Erythroblast (primary cell): ENCODE measurements around the gene CEP85.

Experiments
- GATA1 ChIP-seq: IDR thresholded peaks from 2 replicates; pipeline ENCODE4 v1.6.1; 2011; ENCODE audit warnings: low read depth, mild to moderate bottlenecking, control low read depth, low read length, moderate library complexity
- POLR2A ChIP-seq: IDR thresholded peaks from 2 replicates; pipeline ENCODE4 v1.6.1; 2011; ENCODE audit warnings: mild to moderate bottlenecking, low read length

GRCh38 chr1:26195805-26196204 lies 38.2 kb upstream of the CEP85 start:
- TF ChIP-seq POLR2A: no peak
- no peak for TF ChIP-seq GATA1
